Measurements from ENCODE around the gene HDGFL3.
A peak's percentile ranks its signal among the peaks of the same experiment; 100 is the strongest.

HDGFL3 gene

GRCh38 chr15:83129791-83130190, 77.8 kb downstream of the HDGFL3 start:
- DNase-seq (ENCODE audit: low read depth, low spot score): no peak

GRCh38 chr15:83127547-83128150, 80.0 kb downstream of the HDGFL3 start:
- no peak for DNase-seq (ENCODE audit: low read depth, low spot score)

GRCh38 chr15:83123529-83123928, 84.1 kb downstream of the HDGFL3 start:
- no peak for DNase-seq (ENCODE audit: low read depth, low spot score)

- no peak for DNase-seq (ENCODE audit: low read depth, low spot score)
These were observed 87.5 kb downstream of the HDGFL3 start for GRCh38 chr15:83119968-83120581.

GRCh38 chr15:83118968-83119367, 88.7 kb downstream of the HDGFL3 start:
- no peak for DNase-seq (ENCODE audit: low read depth, low spot score)

- DNase-seq (ENCODE audit: low read depth, low spot score): no peak
These were observed 89.3 kb downstream of the HDGFL3 start for GRCh38 chr15:83118291-83118827.

- no peak for DNase-seq (ENCODE audit: low read depth, low spot score)
These were observed 91.6 kb downstream of the HDGFL3 start for GRCh38 chr15:83115831-83116565.

GRCh38 chr15:83115410-83115809, 92.2 kb downstream of the HDGFL3 start:
- DNase-seq (ENCODE audit: low read depth, low spot score): no peak

- no peak for DNase-seq (ENCODE audit: low read depth, low spot score)
These were observed 92.8 kb downstream of the HDGFL3 start for GRCh38 chr15:83114856-83115255.

GRCh38 chr15:83113881-83114674, 93.5 kb downstream of the HDGFL3 start:
- no peak for DNase-seq (ENCODE audit: low read depth, low spot score)

- DNase-seq (ENCODE audit: low read depth, low spot score): no peak
These were observed 94.7 kb downstream of the HDGFL3 start for GRCh38 chr15:83112956-83113299.

GRCh38 chr15:83112233-83112955, 95.2 kb downstream of the HDGFL3 start:
- DNase-seq (ENCODE audit: low read depth, low spot score): peak; percentile 85

- no peak for DNase-seq (ENCODE audit: low read depth, low spot score)
These were observed 96.5 kb downstream of the HDGFL3 start for GRCh38 chr15:83111149-83111548.

GRCh38 chr15:83110381-83110780, 97.2 kb downstream of the HDGFL3 start:
- no peak for DNase-seq (ENCODE audit: low read depth, low spot score)

- no peak for DNase-seq (ENCODE audit: low read depth, low spot score)
These were observed 98.1 kb downstream of the HDGFL3 start for GRCh38 chr15:83109532-83109931.

- DNase-seq (ENCODE audit: low read depth, low spot score): no peak
These were observed 99.1 kb downstream of the HDGFL3 start for GRCh38 chr15:83108266-83109219.

GRCh38 chr15:83107841-83108181, 99.8 kb downstream of the HDGFL3 start:
- no peak for DNase-seq (ENCODE audit: low read depth, low spot score)

GRCh38 chr15:83106994-83107840, 100.4 kb downstream of the HDGFL3 start, which contains the start of gene TM6SF1:
TM6SF1 (plus strand) TSS chr15:83107645; CDS start chr15:83107681, 36 bp downstream.
- DNase-seq (ENCODE audit: low read depth, low spot score): peak; percentile 45

- no peak for DNase-seq (ENCODE audit: low read depth, low spot score)
These were observed 102.2 kb downstream of the HDGFL3 start for GRCh38 chr15:83105440-83105839.

All from astrocyte of the hippocampus (primary cell).